DOHH2 (cell line): ENCODE results near the gene HERC2.

Experiments used
- EZH2phosphoT487 ChIP-seq: fragments of 200-600 bp; sonication (generic); IDR thresholded peaks from 2 replicates; pipeline ENCODE4 v1.6.1; 2017; ENCODE audit warnings: borderline replicate concordance, mild to moderate bottlenecking, antibody characterized with exemption, low read length, moderate library complexity, mixed read lengths
- TF ChIP-seq, protein P1 (sequence below): fragments of 200-600 bp; sonication (generic); IDR thresholded peaks from one replicate; pipeline ENCODE4 v1.5.1; 2014; ENCODE audit warnings: antibody characterized with exemption, mild to moderate bottlenecking, low read depth, low read length; ENCODE audit not compliant: poor library complexity, severe bottlenecking

DNA sequence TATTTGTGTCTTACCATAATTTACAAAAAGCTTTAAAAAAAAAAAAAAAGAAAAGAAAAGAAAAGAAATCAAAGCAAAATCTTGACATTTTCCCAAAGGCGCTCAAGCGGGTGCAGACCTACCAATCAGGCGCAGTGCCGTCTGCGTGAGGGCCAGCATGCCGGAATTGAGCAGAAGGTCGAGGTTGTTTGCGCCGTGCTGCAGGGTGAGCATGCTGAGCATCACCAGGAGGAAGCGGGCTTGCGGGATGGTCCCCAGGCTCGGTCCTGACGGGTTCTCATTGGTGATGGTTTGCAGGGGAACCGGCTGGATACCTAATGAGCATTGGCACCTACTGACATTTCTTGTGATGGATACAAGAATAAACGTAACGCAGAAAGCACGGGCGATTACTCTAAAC, 93.9 kb downstream of the HERC2 start:
- TF ChIP-seq, protein P1, sequence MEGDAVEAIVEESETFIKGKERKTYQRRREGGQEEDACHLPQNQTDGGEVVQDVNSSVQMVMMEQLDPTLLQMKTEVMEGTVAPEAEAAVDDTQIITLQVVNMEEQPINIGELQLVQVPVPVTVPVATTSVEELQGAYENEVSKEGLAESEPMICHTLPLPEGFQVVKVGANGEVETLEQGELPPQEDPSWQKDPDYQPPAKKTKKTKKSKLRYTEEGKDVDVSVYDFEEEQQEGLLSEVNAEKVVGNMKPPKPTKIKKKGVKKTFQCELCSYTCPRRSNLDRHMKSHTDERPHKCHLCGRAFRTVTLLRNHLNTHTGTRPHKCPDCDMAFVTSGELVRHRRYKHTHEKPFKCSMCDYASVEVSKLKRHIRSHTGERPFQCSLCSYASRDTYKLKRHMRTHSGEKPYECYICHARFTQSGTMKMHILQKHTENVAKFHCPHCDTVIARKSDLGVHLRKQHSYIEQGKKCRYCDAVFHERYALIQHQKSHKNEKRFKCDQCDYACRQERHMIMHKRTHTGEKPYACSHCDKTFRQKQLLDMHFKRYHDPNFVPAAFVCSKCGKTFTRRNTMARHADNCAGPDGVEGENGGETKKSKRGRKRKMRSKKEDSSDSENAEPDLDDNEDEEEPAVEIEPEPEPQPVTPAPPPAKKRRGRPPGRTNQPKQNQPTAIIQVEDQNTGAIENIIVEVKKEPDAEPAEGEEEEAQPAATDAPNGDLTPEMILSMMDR: no peak
- TF ChIP-seq EZH2phosphoT487: no peak
